Omental fat pad (tissue), 4 donors: ENCODE results near the gene SPINK8. TPM values are rescaled to one million over a fixed set of nuclear protein-coding genes. Genes with fewer than 3 reads are reported as not detected.

ENCODE experiments used
- ATAC-seq: fragments of 150-250 bp; one replicate; pipeline ENCODE4 v1.9.1; 2016; ENCODE audit warnings: mild to moderate bottlenecking, moderate library complexity; ENCODE audit not compliant: low FRiP score
- DNase-seq: peaks from one replicate; pipeline ENCODE4 v3.0.0-alpha.2; 2019; ENCODE audit warnings: low spot score
- CTCF ChIP-seq, 3 donors: fragments of 450-650 bp; IDR thresholded peaks; one replicate each; pipeline ENCODE4 v1.5.1; 2016 to 2017; ENCODE audit warnings: antibody characterized with exemption in 3 of 3, mild to moderate bottlenecking in 3 of 3, moderate library complexity in 2 of 3
- total RNA-seq, 4 donors: library from RNA; depleted of rRNA; stranded (reverse); fragments of >200 nt; gene quantifications; one replicate each; pipeline ENCODE4 v1.1.0, GENCODE V29; 2016

Gene SPINK8
- total RNA-seq, 4 donors from 2014 or later: not detected

GRCh38 chr3:48287034-48287433 lies 46.4 kb downstream of the SPINK8 start:
- ATAC-seq (no peak), DNase-seq (no peak)
- no peak for TF ChIP-seq CTCF (IDR thresholded peaks at IDR 0.05)

- no peak for DNase-seq
- no peak for ATAC-seq
- TF ChIP-seq CTCF (IDR thresholded peaks at IDR 0.05): no peak
Measured at GRCh38 chr3:48286308-48286707, 47.2 kb downstream of the SPINK8 start.

GRCh38 chr3:48285675-48286074 lies 47.8 kb downstream of the SPINK8 start:
- ATAC-seq (no peak), DNase-seq (no peak)
- no peak for TF ChIP-seq CTCF (IDR thresholded peaks at IDR 0.05)

- no peak for TF ChIP-seq CTCF (IDR thresholded peaks at IDR 0.05)
- DNase-seq (no peak), ATAC-seq (peak; percentile 30)
Measured at GRCh38 chr3:48285132-48285531, 48.3 kb downstream of the SPINK8 start.

- DNase-seq: no peak
- ATAC-seq: no peak
- TF ChIP-seq CTCF (IDR thresholded peaks at IDR 0.05): no peak
Measured at GRCh38 chr3:48280881-48281280, 52.6 kb downstream of the SPINK8 start.

GRCh38 chr3:48278884-48279559 lies 54.4 kb downstream of the SPINK8 start:
- TF ChIP-seq CTCF (IDR thresholded peaks at IDR 0.05): no peak
- ATAC-seq: no peak

GRCh38 chr3:48276911-48277641 lies 56.4 kb downstream of the SPINK8 start:
- ATAC-seq (no peak), DNase-seq (no peak)
- TF ChIP-seq CTCF (IDR thresholded peaks at IDR 0.05): no peak

More at GRCh38 chr3:48278884-48279559, 54.4 kb downstream of the SPINK8 start:
- DNase-seq: no peak
